PC-3 (cell line): ENCODE results near the gene PUS7. TPM values are rescaled to one million over a fixed set of nuclear protein-coding genes. Genes with fewer than 3 reads are reported as not detected.
A peak's percentile ranks its signal among the peaks of the same experiment; 100 is the strongest.
"Not testable (repeated sequence)": the region's sequence is repeated elsewhere in the genome, so short reads cannot be mapped to it uniquely, and the experiment has no call there.

Experiments
- ATAC-seq: fragments of 200-7000 bp; cut with Tn5 transposase; 2 replicates; pipeline ENCODE4 v1.9.1; 2020; ENCODE audit warnings: mild to moderate bottlenecking, moderate library complexity
- BruUV-seq: library from RNA; stranded (reverse); fragments of 400-500 nt; replicated peaks from 2 replicates; lab custom pipeline; 2021; lab: Mats Ljungman, UMichigan
- CTCF ChIA-PET: fragments of 300-600 bp; sonication (Branson Sonifier 250); formaldehyde crosslinking; loops from one replicate; lab custom pipeline; 2022; ENCODE audit warnings: antibody characterized with exemption; lab: Charles Lee
- POLR2A ChIA-PET: fragments of 300-600 bp; sonication (Branson Sonifier 250); formaldehyde crosslinking; loops from one replicate; lab custom pipeline; 2022; ENCODE audit warnings: antibody characterized with exemption; ENCODE audit not compliant: unreplicated experiment; lab: Charles Lee
- DNase-seq: peaks from one replicate; pipeline ENCODE4 v3.0.0-alpha.2; 2015
- H2AFZ ChIP-seq: fragments of 300-600 bp; sonication (generic); 2 replicates; pipeline ENCODE4 v1.6.0; 2016; ENCODE audit warnings: antibody characterized with exemption, low read length
- H3F3A ChIP-seq: fragments of 300-600 bp; sonication (generic); one replicate; pipeline ENCODE4 v1.6.0; 2017; ENCODE audit warnings: antibody characterized with exemption, low read length, control low read depth, mild to moderate bottlenecking; ENCODE audit not compliant: unreplicated experiment
- H3K27ac ChIP-seq: fragments of 300-600 bp; sonication (generic); 2 replicates; pipeline ENCODE4 v1.5.1; 2016; ENCODE audit warnings: mild to moderate bottlenecking, low read length
- H3K27me3 ChIP-seq: fragments of 300-600 bp; sonication (generic); 2 replicates; pipeline ENCODE4 v1.6.1; 2016; ENCODE audit warnings: low read length, mixed read lengths
- H3K36me3 ChIP-seq: fragments of 300-600 bp; sonication (generic); 2 replicates; pipeline ENCODE4 v1.6.1; 2016; ENCODE audit warnings: low read depth, mixed run types, low read length, mixed read lengths
- H3K4me1 ChIP-seq: fragments of 300-600 bp; sonication (generic); 2 replicates; pipeline ENCODE4 v1.5.1; 2016; ENCODE audit warnings: low read length; ENCODE audit not compliant: insufficient read depth
- H3K4me2 ChIP-seq: fragments of 300-600 bp; sonication (generic); 2 replicates; pipeline ENCODE4 v1.6.0; 2016; ENCODE audit warnings: low read length
- H3K4me3 ChIP-seq: fragments of 300-600 bp; sonication (generic); 2 replicates; pipeline ENCODE4 v1.5.1; 2016; ENCODE audit warnings: mild to moderate bottlenecking, low read length, mixed read lengths
- H3K79me2 ChIP-seq: fragments of 300-600 bp; sonication (generic); 2 replicates; pipeline ENCODE4 v1.6.1; 2017; ENCODE audit warnings: low read length, mixed read lengths
- H3K9ac ChIP-seq: fragments of 300-600 bp; sonication (generic); 2 replicates; pipeline ENCODE4 v1.6.0; 2016; ENCODE audit warnings: mild to moderate bottlenecking, low read length
- H3K9me2 ChIP-seq: fragments of 300-600 bp; sonication (generic); replicated peaks from 2 replicates; pipeline ENCODE4 v1.6.1; 2016; ENCODE audit warnings: mixed run types, low read length, mixed read lengths
- H3K9me3 ChIP-seq: fragments of 300-600 bp; sonication (generic); 2 replicates; pipeline ENCODE4 v1.6.1; 2016; ENCODE audit warnings: low read length, mixed read lengths
- H4K20me1 ChIP-seq: fragments of 300-600 bp; sonication (generic); 2 replicates; pipeline ENCODE4 v1.6.1; 2016; ENCODE audit warnings: low read length, mixed read lengths
- EZH2 ChIP-seq: fragments of 300-600 bp; sonication (generic); IDR thresholded peaks from one replicate; pipeline ENCODE4 v1.6.1; 2017; ENCODE audit warnings: antibody characterized with exemption, mild to moderate bottlenecking, low read length; ENCODE audit not compliant: unreplicated experiment
- EZH2phosphoT487 ChIP-seq: fragments of 300-600 bp; sonication (generic); IDR thresholded peaks from 2 replicates; pipeline ENCODE4 v1.6.1; 2018; ENCODE audit warnings: mild to moderate bottlenecking, antibody characterized with exemption, low read length, borderline replicate concordance
- intact Hi-C: fragments of 100-400 bp; cut with micrococcal nuclease; formaldehyde crosslinking; loops from 2 replicates; pipeline ENCODE4 v1.9.0; 2023
- total RNA-seq: library from RNA; depleted of rRNA; stranded (reverse); fragments of >200 nt; gene quantifications from 2 replicates; pipeline ENCODE4 v1.2.3, GENCODE V29; 2014
- TF ChIP-seq, protein P1 (sequence below): fragments of 300-600 bp; sonication (generic); conservative IDR thresholded peaks from 2 replicates; pipeline ENCODE4 v1.5.1; 2017; ENCODE audit warnings: antibody characterized with exemption, low read depth, mild to moderate bottlenecking, low read length

Gene PUS7
- total RNA-seq, 1 experiment from 2014 or later: 37.2 TPM

DNA sequence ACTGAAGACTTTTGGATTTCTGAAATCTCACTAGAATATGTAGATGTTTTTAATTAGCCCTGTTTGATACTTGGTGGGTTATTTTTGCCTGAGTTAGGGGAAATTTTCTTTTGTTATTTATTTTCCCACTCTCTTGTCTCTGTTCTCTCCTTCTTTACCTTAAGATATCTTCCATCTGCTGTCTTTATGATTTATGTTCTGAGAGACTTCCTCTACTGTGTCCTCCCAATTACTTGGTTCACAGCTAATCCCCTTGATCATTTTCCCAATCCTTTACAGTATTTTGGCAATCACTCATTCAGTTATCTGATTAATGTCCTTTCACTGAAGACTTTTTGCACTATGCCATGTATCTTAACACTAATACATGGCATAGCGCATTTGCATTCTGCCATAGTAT lies 83.8 kb downstream of the PUS7 start:
- intact Hi-C loops: loop anchor here (10.0 kb wide), 1 partner anchor 47 kb away; no protein-coding TSS in a partner anchor
- Histone ChIP-seq H3K9me3 (no peaks in the 10 kb centered on the region), H3F3A (no peaks in the 10 kb centered on the region), H3K9me2 (no peaks in the 10 kb centered on the region), H4K20me1 (no peaks in the 10 kb centered on the region), H3K27ac (no peak overlapping the region), H2AFZ (no peak overlapping the region), H3K4me1 (peaks cover 8% of the 10 kb centered on the region), H3K4me3 (no peak overlapping the region), H3K79me2 (no peaks in the 10 kb centered on the region), H3K27me3 (no peaks in the 10 kb centered on the region), H3K36me3 (no peaks in the 10 kb centered on the region), H3K4me2 (no peak overlapping the region), H3K9ac (no peak overlapping the region)
- DNase-seq: no peak
- TF ChIP-seq, protein P1, sequence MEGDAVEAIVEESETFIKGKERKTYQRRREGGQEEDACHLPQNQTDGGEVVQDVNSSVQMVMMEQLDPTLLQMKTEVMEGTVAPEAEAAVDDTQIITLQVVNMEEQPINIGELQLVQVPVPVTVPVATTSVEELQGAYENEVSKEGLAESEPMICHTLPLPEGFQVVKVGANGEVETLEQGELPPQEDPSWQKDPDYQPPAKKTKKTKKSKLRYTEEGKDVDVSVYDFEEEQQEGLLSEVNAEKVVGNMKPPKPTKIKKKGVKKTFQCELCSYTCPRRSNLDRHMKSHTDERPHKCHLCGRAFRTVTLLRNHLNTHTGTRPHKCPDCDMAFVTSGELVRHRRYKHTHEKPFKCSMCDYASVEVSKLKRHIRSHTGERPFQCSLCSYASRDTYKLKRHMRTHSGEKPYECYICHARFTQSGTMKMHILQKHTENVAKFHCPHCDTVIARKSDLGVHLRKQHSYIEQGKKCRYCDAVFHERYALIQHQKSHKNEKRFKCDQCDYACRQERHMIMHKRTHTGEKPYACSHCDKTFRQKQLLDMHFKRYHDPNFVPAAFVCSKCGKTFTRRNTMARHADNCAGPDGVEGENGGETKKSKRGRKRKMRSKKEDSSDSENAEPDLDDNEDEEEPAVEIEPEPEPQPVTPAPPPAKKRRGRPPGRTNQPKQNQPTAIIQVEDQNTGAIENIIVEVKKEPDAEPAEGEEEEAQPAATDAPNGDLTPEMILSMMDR: no peak
- TF ChIP-seq EZH2phosphoT487 (no peak), EZH2 (no peak)
- BruUV-seq: no TSS peak
- CTCF ChIA-PET: no interaction called here
- POLR2A ChIA-PET: no interaction called here
- ATAC-seq: no peak

DNA sequence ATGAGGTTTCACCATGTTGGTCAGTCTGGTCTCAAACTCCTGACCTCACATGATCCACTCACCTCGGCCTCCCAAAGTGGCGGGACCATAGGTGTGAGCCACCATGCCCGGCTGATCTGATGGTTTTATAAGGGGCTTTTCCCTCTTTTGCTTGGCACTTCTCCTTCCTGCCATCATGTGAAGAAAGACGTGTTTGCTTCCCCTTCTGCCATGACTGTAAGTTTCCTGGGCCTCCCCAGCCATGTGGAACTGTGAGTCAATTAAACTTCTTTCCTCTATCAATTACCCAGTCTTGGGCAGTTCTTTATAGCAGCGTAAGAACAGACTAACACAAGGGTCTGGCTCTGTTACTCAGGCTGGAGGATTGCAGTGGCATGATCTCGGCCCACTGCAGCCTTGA lies 84.7 kb downstream of the PUS7 start:
- H3K4me2 ChIP-seq, ATAC-seq, H2AFZ ChIP-seq, H3K79me2 ChIP-seq, H3K27ac ChIP-seq, H4K20me1 ChIP-seq, DNase-seq, CTCF ChIA-PET, BruUV-seq, H3F3A ChIP-seq, H3K9ac ChIP-seq, H3K9me2 ChIP-seq, H3K4me1 ChIP-seq, H3K9me3 ChIP-seq, H3K4me3 ChIP-seq, POLR2A ChIA-PET, H3K27me3 ChIP-seq, H3K36me3 ChIP-seq: not testable (repeated sequence)
- intact Hi-C loops: loop anchor here (10.0 kb wide), 1 partner anchor 47 kb away; no protein-coding TSS in a partner anchor

DNA sequence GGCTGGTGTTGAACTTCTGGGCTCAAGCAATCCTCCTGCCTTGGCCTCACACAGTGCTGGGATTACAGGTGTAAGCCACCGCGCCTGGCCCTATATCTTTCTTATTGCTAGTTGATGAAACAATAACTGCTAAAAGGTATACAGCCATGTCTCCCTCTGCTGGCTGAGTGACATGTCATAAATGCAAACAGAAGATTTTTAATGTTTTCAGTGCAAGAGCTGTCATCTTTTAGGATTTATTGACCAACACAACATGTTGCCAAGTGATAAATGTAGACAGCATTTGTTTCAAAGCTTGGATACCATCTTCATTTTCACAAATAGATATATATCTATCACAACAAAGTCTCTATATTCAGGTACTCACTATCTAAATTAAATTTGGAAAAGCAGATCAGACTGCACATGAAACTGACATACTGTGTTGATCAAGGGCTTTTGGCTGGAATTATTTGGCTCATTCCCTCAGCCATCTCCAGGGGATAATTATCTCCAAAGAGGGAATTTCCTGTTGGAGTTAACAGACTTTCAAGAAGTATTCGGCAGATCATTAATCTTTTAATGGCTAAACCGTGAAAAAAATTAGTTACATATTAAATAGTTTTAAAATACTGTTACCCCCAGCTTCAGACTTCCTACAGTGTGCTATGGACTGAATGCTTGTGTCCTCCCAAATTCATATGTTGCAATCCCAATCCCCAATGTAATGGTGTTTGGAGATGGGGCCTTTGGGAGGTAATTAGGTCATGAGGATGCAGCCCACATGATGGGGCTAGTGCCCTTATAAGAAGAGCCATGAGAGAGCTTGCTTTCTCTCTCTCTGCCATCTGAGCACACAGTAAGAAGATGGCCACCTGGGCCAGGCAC lies 92.1 kb downstream of the PUS7 start:
- no peak overlapping the region for H3K4me2 ChIP-seq
- no peak overlapping the region for H3K4me3 ChIP-seq
- no peak overlapping the region for H2AFZ ChIP-seq
- CTCF ChIA-PET: interaction anchor here (0.6 to 1.2 kb wide), 7 partner anchors 9 to 284 kb away, joined by 3 to 5 read pairs (median 3); partner anchors contain the start of gene PUS7
- no peaks in the 10 kb centered on the region for H3K4me1 ChIP-seq
- intact Hi-C loops: loop anchor here (1.0 to 10.0 kb wide), 4 partner anchors 31 to 507 kb away; no protein-coding TSS in a partner anchor
- H3K79me2 ChIP-seq: no peaks in the 10 kb centered on the region
- DNase-seq (peak; percentile 72), ATAC-seq (peak; percentile 82)
- BruUV-seq: no TSS peak
- H3K27ac ChIP-seq: no peak overlapping the region
- H3K27me3 ChIP-seq: no peaks in the 10 kb centered on the region
- no peak for TF ChIP-seq EZH2phosphoT487
- TF ChIP-seq EZH2: no peak
- TF ChIP-seq, protein P1: peak; percentile 65
- POLR2A ChIA-PET: no interaction called here
- no peaks in the 10 kb centered on the region for H3K36me3 ChIP-seq
- H3K9me2 ChIP-seq: no peaks in the 10 kb centered on the region
- H4K20me1 ChIP-seq: no peaks in the 10 kb centered on the region
- no peaks in the 10 kb centered on the region for H3F3A ChIP-seq
- H3K9ac ChIP-seq: no peak overlapping the region
- no peaks in the 10 kb centered on the region for H3K9me3 ChIP-seq
